NCI-H748 treated with DMSO at 0.1 percent for 48 hours (cell line): ENCODE data around the gene BRD3.

Experiments
- DNase-seq: peaks from one replicate; lab custom pipeline; 2025; lab: John Stamatoyannopoulos, UW

BRD3 gene

DNA sequence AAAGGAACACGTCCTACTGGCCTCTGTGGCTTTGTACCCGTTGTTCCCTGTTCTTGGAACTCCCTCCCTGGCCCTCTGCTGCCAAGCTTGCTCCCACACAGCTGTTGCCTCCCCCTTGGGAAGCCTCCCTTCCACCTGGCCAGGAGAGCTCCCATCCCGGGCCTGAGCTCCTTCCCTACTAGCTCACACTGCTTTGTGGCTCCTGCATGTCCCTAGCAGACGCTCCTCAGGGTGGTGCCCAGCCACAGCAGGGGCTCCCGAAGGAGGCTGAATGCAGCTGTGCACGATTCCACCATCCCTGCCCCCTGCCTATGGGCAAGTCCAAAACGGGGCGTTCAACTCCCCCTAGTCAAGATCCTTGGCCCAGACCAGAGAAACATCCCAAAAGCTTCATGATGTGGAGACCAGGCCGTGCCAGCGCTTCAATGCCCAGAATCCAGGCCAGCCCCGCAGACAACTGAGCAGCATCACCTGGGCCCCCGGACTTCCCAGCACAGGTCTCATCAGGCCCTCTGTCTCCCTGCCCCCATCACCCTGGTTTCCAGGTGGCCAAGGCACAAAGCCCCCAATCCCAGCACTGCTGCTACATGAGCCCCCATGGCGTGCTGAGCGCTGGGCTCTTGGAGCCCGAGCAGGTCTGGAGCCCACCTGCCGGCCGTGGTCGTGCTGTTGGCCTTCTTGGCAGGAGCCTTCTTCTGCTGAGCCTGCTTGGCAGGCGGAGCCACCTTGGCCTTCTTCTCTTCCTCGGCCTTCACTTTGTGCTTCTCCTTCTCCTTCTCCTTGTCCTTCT, 28.2 kb downstream of the BRD3 start:
- DNase-seq: no peak

DNA sequence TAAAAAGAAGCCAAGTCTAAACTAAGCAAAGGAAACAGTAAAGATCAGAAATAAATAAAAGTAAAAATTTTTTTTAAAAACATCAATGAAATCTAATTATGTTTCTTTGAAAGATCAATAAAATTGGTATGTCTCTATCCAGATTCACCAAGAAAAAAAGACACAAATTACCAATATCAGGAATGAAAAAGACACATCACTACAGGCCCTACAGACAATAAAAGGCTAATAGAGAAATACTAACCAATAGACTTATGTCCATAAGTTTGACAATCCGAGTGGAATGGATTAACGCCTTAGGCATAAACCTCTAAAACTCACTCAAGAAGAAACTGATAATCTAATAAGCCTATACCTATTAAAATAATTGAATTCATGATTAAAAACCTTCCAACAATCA, 30.2 kb downstream of the BRD3 start:
- no peak for DNase-seq

DNA sequence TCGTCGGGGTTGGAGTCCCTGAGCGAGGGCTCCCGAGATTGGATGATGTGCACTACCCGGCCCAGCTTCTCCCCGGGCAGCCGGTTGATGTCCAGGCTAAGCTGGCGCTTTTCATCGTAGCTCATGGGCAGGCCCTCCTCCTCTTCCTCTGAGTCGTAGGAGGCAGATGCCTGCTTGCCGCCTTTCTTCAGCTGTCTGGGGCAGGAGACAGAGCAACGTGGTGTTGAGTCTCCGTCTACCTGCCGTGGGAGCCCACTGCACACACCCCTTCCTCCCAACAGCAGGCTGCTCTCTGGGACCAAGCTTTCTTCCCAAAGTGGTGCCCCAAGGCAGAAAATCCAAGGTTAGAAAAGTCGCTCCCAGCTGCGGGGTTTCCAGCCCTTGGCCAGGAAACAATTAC, 31.7 kb downstream of the BRD3 start:
- no peak for DNase-seq

DNA sequence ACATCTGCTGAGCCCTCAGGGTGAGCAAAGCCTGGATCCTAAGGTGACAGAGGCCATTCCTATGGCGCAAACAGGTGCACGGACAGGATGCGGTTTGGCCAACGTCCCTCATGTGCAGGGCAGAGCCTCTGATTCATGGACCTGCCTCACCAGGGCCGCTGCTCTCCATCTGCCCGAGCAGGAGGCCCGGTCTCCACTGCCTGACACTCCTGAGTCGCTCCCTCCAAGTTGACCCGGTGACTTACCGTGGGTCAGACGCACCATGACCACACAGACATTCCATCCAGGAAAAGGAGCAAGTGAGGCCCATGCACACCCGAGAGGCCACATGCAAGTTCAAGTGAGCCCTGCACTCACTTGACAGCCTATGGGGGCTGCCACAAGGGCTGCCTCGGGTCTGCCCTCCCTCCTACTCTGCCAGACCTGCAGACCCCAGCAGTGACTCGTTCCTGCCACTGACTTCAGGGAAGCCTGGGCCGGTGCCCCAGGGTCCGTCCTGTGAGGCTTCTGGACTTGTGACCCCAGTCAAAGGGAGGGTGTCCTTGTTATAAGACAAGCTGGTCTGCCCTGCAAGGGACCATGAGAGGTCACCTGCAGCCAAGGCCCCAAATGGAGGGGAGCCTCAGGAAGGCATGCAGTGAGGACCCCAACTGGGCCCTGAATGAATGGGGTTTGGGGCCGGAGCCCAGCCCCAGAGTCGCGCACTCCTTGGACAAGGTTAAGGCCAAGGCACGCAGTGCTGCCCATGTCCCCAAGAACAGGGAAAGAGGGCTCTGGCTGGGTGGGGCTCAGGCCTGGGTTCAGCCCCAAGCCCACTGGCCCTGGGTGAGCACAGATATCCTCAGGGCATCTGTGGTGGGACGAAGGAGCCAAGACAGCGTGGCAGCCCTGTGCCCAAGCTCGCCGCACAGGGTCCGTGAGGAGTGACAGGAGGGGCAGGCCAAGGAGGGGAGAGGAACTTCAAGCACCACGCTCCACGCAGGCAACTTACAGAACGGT, 32.5 kb downstream of the BRD3 start:
- DNase-seq: no peak

DNA sequence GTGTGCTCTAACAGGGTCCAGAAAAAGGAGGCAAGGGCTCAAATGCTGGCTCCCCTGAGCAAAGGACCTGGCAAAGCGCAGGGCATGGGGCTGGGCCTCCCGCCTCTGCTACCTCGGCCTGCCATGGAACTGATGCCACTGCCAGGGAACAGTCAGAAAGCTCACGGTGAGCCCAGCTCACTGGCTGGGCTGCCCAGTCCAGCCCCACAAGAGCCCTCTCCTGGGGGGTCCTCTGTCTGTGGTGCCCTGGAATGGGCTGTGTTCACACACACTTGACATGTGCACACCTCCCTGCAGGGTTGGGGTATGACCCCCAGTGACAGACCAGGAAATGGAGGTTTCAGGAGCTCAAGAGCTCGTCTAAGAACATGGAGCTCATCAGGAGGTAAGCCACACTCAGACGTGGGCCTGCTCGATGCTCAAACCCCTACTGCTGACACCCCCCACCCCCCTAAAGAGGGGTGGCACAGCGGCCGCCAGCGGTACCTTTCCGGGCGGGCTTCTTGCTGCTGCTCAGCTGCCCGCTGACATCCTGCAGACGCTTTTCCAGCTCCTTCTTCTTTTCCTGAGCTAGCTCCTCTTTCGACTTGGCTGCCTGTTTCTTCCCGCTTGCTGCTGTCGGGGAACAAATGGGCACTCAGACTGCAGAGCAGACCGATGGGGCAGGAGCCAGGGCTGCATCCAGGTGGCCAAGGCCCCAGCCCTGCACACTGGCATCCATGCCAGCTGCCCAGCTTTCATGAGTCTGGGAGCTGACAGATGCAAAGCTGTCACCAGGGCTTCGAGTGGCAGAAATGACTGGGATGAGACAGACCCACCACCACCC, 33.4 kb downstream of the BRD3 start:
- no peak for DNase-seq

DNA sequence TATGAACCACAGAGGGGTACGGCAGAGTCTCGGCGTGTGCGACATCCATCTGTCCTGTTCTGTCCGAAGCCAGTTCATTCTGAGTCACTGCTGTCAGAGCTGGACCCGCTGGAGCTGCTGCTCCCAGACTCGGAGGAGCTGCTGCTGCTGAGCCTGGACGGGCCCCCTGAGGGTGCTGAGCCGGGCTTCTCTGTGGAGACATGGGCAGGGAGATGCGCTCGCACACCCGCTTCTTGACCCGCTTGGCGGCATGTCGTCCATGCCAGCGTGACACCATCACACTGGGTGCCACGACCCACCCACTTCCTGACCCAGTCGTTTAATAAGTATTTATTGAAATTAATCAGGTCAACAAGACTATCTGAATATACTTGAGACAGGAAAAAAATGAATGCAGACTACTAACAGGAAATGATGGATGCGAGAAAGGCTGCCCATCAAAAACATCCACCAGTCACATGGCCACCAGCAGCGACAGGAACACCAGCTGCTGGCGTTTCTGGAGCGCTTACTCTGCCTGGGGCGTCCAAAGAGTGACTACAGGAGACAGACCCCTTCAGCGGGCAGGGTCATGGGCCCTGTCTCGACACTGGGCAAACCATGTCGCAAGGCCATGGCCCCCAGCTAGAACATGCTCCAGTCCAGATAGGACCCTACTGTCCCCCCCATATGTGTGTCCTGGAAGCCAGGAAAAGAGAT, 34.2 kb downstream of the BRD3 start:
- no peak for DNase-seq

DNA sequence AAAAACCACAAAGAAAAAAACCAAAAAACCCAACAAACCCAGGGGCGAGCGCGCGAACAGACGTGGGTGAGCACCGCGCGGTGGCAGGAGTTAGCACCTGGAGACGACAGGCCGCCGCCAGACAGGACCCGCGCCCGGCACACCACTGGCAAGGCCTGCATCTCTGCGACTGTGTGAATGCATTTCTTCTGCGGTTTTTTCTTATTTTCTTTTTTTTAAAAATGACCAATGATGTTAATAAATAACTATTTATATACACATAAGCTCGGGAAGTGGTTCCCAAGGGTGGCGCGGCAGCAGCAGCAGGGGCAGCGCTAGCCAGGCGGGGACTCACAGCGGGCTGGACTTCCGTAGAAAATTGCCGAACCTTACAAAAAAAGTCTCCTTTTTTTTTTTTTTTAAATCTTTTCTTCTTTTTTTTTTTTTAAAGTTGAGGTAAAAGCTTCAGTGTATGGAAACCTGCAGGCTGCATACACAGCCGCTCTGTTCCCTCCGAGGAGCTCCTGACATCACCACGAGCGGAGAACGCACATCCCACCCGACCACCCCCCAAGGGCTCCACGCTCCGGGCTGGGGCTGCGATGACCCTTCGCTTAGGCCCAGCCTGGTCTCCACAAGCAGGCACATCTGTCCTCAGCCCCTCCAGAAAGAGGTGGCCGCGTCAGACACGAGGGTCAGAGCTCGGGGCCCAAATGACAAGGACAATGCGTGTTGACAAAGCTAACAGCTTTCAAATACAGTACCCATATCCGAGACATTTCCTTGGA, 35.2 kb downstream of the BRD3 start:
- no peak for DNase-seq

DNA sequence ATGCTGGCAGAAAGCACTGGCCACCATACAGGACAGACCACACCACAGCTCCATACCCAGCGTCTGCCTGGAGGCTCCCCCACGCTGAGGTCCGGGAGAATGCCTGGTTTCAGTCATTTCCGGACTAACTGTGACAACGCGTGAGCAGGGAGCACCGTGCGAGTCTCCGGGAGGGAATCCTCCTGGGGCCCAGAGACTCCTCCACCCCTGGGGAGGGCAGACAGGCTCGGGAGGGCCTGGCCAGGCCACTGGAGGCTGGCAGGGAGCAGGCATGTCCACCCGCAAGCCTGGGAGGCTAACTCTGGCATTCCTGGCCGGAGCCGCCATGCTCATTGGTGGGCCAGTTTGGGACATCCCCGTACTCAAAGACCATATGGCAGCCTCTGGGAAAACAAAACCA, 36.0 kb downstream of the BRD3 start:
- DNase-seq: no peak

DNA sequence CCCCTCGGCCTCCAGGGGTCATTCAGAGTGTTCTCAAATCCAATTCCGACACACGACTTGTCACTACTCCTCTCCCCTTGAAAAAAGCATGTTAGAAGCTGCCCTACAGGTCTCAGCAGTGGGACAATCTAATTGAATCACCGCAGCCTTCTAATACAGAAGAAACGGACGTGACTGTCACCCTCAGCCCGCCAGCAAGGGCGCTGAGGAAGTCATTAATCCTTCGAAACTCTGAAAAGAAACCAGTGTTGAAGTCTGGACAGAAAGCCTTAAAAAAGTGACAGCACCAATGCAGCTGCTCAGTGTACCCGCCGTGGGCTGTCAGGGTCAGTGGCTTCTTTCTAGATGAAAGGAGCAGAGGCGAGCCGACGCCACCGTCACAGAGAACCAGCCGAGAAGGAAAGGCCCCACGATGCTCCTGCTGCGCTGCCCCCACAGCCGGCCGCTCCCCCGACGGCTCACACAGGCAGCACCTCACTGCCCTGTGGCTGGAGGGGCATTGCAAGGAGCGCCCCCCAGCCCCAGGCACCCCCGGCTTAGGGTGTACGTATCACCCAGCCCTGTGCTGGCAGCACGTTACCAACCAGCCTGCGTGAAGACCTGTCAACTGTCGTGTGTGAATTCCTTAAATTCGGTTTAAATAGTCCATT, 36.9 kb downstream of the BRD3 start:
- no peak for DNase-seq

DNA sequence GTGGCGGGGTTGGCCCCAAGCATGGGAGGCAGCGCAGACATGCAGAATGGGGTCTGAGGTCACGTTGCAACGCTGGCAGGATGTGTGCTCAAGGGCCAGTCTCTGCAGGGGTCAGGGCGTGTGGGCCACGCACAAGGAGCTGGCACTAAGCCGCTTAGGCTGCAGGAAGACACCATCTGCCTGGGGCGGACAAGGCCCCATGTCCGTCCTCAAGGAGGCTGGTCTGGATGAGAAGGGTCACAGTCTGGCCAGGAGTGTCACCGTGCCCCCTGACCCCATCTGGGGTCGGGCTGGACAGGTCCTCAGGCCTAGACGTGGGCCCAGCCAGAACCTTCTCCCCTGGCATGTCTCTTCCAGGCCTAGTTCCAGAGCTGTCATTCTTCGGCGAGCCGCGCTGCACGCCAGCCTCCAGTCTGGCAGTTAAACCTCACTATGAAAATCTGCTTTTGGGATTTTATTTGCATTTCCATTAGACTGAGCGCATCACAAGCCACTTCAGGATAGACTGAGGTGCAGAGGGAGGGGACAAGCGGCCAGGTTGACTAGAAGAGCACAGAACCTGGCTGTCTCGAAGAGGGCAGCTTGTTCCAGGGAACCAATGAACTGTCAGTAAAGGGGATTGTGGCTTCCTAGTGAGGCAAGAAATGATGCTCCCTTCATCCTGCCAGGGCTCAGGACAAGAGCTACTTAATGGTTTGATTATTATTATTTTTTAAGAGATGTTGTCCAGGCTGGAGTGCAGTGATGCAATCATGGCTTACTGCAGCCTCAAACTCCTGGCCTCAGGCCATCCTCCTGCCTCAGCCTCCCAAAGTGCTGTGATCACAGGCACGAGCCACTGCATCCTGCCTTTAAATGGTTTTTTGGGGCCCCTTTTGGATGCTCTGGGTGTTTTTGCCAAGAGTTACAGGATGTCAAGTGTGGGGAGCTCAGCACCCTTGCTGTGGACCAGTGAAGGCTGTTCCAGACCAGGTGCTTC, 38.3 kb downstream of the BRD3 start:
- DNase-seq: no peak

DNA sequence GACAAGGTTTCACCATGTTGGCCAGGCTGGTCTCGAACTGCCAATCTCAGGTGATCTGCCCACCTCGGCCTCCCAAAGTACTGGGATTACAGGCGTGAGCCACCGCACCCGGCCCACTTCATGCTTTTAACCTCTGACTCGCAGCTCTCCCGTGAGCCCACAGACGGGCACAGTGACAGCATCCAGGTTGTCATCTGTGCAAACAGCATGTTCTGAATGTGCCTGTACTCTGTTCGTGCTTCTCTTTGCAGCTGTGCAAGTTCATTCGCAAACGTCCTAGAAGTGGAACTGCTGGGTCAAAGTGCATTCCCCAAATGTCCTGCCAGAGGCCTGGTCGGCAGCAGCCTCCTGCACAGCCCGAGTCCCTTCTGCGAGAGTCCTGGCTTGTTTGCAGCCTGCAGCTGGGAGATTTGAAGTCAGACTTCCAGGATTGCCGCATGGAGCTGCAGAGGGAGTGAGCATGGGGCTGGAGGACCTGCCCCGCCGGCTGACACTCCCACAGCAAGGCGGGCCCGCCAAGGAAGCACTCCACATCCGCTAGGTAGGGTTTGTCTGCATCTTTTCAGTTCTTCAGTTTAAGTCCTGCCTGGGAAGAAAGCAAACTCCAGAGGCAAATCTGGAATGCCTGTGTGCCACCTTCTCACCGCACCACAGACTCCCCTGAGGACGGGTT, 39.1 kb downstream of the BRD3 start:
- no peak for DNase-seq

DNA sequence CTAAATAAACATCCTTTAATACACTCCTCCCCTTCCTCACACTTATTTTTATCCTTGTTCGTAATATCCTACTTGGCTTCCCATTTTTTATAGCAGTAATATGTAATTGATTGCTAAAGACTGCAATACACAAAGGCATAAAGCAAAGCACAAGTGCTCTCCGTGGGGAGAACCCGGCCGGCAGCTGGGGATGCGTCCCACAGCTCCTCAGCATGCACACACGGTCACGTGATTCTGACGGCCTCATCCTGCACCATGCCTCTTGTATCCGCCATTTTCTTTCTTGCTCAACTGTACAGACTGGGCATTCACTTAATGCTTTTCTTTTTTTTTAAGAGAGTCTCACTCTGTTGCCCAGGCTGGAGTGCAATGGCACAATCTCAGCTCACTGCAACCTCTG, 39.8 kb downstream of the BRD3 start:
- DNase-seq: no peak

DNA sequence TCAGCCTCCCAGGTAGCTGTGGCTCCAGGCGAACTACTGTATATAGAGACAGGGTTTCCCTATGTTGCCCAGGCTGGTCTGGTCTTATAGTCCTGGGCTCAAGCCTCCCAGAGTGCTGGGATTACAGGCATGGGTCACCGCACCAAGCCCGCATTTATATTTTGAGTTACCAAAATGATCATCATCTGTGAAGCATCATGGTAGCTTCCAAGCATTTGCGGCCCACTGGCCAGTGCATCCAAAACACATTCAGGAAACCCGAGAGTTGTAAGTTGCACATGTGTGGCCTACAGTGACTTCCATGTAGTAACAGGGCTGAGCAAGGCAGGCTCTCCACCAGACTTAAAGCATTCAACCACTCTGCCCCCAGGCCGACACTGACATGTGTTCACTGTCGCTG, 40.3 kb downstream of the BRD3 start:
- no peak for DNase-seq

DNA sequence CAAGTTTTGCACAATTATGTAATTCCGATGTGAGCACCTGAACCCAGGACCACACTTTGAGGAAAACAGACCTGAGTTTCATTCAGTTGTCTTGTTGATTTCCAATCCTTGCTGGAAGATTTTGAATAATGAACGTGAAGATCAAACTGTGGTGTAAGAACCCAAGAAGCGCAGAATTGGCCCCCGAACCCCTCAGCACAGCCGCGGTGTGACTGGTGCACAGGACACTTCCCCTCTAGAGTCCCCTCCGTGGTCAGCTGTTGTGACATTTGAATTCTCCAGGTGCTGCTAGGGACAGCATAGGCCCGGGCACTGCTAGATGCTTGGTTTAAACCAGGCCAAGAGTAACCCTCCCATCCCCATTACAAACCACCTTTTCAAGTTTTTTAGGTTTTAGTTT, 40.8 kb downstream of the BRD3 start:
- no peak for DNase-seq

DNA sequence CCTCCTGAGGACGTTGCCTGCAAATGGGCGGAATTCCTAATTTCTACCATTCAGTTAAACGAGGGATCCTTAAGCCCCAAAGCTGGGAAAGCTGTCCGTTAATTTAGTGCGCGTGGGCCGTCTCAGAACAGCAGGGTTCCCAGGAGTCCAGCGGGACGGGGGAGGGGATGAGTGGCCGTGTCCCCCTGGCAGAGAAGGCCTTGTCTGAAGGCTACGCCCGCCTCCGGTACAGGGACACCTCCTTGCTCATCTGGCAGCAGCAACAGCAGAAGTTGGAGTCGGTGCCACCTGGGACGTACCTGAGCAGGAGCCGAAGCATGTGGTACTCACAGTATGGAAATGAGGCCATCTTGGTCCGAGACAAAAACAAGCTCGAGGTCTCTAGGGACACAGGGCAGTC, 41.2 kb downstream of the BRD3 start:
- no peak for DNase-seq

DNA sequence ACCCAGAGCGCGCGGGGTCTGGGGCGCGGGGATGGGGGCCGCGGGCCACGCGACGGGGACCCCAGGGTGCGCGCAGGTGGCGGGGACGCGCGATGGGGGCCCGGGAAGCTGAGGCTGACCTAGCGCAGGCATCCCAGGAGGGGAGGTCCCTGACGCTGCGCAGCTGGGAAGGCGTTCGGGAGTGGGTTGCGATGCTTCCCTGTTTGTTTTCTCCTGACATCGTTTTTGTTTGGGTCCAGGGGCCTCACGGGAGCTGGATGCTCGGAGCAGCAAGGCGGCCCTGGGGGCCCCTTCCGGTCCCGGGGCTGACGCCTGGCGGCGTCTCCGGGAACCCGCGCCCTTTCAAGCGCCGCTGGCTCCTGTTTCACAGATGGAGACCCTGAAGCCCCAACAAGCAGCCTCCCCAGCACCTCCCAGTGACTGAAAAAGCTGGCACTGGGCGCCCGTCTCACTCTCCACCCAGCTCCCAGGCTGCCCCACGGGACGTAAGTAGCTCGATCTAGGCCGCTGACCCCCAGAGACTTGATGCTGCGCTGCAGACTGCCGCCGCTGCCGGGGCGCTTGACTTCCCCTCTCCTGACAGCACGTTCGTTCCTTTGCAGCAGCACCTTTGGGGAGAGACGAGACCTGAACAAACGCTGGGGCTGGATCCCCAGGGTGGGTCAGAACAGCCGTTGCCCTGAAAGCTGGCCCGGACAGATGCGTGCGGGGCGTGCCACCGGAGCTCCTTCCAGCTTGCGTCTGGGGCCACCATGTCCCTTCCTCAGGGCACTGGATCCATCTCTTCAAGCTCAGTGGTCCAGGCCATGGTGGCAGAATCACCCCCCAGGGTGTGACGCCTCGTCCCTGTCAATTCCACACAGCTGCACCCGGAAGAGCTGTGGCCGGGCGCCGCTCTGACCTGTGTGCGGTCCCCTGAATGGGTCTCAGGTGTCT, 42.0 kb downstream of the BRD3 start:
- DNase-seq: no peak

DNA sequence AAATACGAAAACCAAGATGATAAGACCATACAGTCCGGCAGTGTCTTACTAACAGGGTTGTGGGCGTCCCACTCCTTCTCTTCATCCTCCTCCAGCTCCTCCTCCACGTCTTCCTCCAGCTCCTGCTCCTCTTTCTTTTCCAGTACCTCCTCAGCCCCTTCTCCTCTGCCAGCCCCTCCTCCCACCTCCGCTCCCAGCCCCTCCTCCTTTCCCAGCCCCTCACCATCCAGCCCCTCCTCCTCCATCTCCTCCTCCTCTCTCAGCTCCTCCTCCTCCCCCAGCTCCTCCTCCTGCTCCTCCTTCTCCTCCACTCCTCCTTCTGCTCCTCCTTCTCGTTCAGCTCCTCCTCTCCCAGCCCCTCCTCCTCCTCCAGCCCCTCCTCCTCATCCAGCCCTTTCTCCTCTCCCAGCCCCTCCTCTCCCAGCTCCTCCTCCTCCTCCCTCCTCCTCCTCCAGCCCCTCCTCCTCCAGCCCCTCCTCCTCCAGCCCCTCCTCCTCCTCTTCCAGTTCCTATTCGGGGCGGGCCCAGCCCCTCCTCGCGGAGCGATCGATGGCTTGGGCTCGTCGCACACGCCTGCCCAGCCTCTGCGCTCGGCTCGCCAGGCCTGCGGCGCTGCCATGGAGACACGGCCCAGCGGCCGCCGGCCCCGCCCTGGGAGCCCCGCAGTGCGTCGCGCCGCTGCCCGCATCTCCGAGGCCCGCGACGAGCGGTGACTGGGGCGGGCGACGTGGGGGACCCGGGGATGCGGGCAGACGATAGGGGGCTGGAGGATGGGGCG, 42.8 kb downstream of the BRD3 start, which contains the start of gene BRD3OS:
TSS of gene BRD3OS (plus strand) at position 654 of the 778 bp plus-strand sequence. CDS start 1,267 bp downstream, outside the sequence.
- DNase-seq: peak; percentile 96
